D341Med (cell line): ENCODE data around the gene PANX2.
A peak's percentile ranks its signal among the peaks of the same experiment; 100 is the strongest.
"Not testable (repeated sequence)": the region's sequence is repeated elsewhere in the genome, so short reads cannot be mapped to it uniquely, and the experiment has no call there.

Experiments used
- DNase-seq: peaks from one replicate; pipeline ENCODE4 v3.0.0; 2012; ENCODE audit warnings: low spot score

Gene PANX2, protein sequence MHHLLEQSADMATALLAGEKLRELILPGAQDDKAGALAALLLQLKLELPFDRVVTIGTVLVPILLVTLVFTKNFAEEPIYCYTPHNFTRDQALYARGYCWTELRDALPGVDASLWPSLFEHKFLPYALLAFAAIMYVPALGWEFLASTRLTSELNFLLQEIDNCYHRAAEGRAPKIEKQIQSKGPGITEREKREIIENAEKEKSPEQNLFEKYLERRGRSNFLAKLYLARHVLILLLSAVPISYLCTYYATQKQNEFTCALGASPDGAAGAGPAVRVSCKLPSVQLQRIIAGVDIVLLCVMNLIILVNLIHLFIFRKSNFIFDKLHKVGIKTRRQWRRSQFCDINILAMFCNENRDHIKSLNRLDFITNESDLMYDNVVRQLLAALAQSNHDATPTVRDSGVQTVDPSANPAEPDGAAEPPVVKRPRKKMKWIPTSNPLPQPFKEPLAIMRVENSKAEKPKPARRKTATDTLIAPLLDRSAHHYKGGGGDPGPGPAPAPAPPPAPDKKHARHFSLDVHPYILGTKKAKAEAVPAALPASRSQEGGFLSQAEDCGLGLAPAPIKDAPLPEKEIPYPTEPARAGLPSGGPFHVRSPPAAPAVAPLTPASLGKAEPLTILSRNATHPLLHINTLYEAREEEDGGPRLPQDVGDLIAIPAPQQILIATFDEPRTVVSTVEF

DNA sequence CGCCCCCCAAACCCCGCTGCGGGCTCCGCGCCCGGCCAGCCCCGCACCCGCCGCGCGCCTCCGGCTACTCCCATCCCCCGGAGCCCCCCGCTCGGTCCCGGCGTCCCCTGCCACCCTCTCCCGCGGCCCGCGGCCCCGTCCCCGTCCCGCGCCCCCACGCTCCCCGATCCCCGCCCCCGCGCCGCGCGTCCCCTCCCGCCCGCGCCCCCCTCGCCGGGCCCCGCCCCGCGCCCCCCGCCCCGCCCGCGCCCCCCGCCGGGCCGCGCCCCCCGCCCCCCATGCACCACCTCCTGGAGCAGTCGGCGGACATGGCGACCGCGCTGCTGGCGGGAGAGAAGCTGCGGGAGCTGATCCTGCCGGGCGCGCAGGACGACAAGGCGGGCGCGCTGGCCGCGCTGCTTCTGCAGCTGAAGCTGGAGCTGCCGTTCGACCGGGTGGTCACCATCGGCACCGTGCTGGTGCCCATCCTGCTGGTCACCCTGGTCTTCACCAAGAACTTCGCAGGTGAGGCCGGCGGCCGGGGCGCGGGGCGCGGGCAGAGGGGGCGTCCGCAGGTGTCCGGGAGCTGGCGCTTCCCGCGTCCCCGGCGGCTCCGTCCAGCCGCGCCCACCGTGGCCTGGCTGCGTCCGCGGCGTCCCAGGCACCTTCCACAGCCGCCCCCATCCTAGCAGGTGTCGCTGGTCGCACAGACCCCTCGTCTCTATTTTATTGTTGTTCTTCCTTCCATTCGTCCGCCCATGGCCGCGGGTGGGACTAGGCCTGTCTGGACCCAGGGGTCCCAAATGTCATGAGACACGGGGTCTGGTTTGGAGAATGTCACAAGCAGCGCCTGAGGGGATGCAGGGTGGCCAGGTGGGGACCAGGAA, at the start of gene PANX2:
PANX2 (plus strand) TSS at position 279 of the 866 bp plus-strand sequence; CDS start at position 279, 0 bp downstream.
- DNase-seq = peak; percentile 78

- DNase-seq = no peak
Measured at GRCh38 chr22:50121202-50121740, 49.3 kb upstream of the PANX2 start.

GRCh38 chr22:50123119-50123518, 47.4 kb upstream of the PANX2 start:
- DNase-seq = no peak

DNA sequence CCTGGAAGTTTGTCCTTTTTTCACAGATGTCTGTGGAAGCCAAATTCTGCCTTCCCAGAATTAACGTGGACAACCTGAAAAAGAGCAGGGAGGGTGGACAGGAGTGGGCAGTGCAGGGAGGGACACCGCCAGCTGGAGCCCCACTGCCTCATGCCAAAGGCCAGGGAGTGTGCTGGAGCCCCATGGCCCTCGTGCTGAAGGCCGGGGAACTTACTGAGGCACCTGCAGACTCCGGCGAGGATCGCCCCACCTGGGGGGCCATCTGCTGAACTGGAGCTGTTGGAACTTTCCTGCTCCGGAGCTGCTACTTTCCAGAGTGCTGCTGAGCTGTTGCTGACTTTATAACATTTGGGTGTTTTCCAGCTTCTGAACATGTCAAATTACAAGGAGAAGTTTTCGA, 45.5 kb upstream of the PANX2 start:
- DNase-seq = no peak

GRCh38 chr22:50129121-50129736, 41.3 kb upstream of the PANX2 start:
- no peak for DNase-seq

DNA sequence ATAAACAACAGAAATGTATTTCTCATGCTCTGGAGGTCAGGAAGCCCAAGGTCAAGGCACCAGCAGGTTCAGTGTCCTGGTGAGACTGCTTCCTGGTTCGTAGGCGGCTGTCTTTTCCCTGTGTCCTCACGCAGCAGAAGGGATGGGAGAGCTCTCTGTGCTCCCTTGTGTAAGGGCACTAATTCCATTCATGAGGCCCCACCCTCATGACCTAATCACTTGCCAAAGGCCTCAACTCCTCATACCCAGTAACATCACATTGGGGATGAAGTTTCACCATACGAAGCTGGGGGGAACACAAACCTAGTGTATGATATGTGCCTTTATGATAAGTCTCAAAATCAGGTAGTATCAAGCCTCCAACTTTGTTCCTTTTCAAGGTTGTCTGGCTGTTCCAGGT, 38.6 kb upstream of the PANX2 start:
- no peak for DNase-seq

GRCh38 chr22:50134481-50134880, 36.0 kb upstream of the PANX2 start:
- no peak for DNase-seq

GRCh38 chr22:50136581-50137015, 33.9 kb upstream of the PANX2 start:
- no peak for DNase-seq

- not testable (repeated sequence) for DNase-seq
Measured at GRCh38 chr22:50137277-50137676, 33.3 kb upstream of the PANX2 start.

GRCh38 chr22:50138041-50138440, 32.5 kb upstream of the PANX2 start:
- DNase-seq = no peak

DNA sequence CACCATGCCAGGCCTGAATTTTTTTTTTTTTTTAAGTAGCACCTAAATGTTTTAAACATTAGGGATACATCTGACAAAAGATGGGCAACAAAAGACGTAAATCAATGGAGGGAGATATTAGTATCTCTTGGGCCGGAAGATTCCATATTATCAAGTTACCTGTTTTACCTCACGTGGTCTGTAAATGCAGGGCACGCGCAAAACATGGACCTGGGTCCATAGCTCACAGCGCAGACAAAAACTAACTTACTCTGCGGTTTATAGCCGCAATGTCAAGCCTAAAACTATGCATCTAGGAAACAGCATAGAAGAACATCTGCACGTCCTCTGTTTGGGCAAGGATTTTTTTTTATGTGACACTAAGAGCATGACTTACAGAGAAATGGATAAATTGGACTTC, 31.5 kb upstream of the PANX2 start:
- DNase-seq = no peak

GRCh38 chr22:50139843-50140415, 30.6 kb upstream of the PANX2 start:
- DNase-seq = no peak

DNA sequence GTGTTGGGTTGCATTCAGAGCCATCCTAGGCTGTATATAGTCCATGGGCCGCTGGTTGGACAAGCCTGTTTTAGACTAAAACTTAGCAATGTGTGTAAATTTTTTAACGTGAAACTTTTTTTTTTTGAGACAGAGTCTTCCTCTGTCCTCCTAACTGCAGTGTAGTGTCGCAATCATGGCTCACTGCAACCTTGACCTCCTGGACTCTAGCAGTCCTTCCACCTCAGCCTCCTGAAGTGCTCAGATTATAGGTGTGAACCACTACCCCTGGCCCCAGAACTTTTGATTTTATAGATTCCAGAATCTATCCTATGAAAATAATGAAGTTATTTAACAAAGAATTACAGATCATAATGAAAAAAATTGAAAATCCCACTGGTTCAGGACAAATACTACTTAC, 29.9 kb upstream of the PANX2 start:
- DNase-seq = no peak

- DNase-seq = no peak
Measured at GRCh38 chr22:50141462-50141861, 29.1 kb upstream of the PANX2 start.

- no peak for DNase-seq
Measured at GRCh38 chr22:50141891-50142363, 28.6 kb upstream of the PANX2 start.

DNA sequence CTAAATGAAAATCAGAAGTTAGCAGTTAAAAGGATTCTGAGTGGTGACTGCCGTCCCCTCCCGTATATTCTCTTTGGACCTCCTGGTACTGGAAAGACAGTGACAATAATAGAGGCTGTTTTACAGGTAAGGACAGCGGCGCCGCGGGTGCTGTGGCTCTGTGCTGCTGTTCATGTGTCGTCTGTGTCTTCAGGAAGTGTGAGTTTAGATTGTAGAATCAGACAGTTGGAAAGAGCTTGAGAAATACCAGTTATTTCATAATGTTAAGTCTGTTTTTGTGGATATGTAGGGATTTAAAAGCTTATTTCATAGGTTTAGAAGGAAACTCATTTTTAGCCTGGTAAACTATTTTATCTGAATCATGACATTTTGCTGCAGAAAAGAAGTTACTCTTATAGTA, 27.4 kb upstream of the PANX2 start:
- no peak for DNase-seq

DNA sequence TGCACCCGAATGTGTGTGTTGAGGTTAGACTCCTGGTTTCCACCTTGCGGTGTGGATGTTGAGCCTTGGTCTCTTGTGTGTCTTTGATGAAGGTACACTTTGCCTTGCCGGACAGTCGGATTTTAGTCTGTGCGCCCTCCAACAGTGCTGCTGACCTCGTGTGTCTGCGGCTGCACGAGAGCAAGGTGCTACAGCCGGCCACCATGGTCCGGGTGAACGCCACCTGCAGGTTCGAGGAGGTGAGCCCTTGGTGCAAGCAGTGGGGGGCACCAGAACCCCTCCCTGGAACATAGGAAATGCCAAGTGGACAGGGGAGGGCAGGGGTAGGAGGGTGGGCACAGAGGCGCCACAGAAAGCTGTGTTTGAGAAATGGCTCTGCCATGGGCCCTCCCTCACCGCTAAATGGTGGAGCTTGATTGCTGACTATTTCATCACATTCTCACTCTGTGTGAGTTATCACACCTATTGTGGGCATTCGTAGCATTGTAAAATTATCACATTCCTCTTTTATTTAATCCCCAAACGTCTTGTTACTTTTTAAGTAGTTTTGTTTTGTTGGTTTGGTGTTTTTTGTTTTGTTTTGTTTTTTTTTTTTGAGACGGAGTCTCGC, 26.4 kb upstream of the PANX2 start:
- DNase-seq = peak; percentile 22

GRCh38 chr22:50145721-50146438, 24.7 kb upstream of the PANX2 start:
- DNase-seq = no peak

DNA sequence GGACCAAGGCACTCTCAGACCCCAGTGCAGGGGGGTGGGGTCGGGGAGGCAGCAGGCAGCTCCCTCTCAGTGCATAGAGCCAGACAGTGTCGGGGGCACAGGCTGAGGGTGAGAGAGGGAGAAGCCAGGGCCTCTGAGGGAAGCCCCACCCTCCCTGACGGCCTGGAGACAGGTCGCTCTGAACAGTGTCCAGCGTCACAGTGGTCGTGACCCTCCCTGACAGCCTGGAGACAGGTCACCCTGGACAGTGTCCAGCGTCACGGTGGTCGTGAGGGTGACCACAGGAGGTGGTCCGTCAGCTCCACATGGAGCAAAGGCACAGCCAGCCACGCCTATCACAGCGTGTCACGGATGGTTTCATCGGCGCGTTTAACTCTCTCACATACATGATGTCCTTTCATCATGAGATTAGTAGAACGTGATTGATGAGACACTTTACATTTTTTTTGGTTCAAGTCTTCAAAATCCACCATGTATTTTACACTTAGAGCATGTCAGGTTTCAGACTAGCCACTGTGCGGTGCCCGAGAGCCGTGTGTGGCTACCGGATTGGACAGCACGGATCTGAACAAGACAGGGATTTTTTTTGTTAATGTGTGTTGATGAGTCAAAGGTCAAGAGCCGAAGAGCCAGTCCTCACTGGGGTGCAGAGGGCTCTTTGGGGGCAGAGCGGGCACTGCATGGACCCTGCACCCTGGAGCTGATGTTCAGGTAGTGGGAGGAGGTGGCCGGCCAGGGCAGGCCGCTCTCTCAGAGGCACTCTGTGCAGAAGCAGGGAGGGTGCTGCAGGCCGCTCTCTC, 23.9 kb upstream of the PANX2 start:
- DNase-seq = no peak
